Esophagus (tissue), 2 donors: Measurements from ENCODE around the gene TXNRD3. TPM values are rescaled to one million over a fixed set of nuclear protein-coding genes. Genes with fewer than 3 reads are reported as not detected.

Source experiments
- H3K27ac ChIP-seq, 2 donors: one replicate each; pipeline ENCODE4 v1.5.1; 2013; ENCODE audit warnings: low read depth in 2 of 2, mild to moderate bottlenecking in 2 of 2, inconsistent platforms in 1 of 2, low read length in 1 of 2, moderate library complexity in 1 of 2
- H3K27me3 ChIP-seq, 2 donors: one replicate each; pipeline ENCODE4 v1.6.1; 2013; ENCODE audit warnings: low read length in 2 of 2, control low read depth in 1 of 2, mild to moderate bottlenecking in 1 of 2; ENCODE audit not compliant: insufficient read depth in 2 of 2, control insufficient read depth in 1 of 2
- H3K36me3 ChIP-seq, 2 donors: one replicate each; pipeline ENCODE4 v1.6.1; 2013; ENCODE audit warnings: low read length in 1 of 2; ENCODE audit not compliant: control insufficient read depth in 2 of 2, insufficient read depth in 2 of 2
- H3K4me1 ChIP-seq, 2 donors: one replicate each; pipeline ENCODE4 v1.6.1; 2013; ENCODE audit warnings: low read length in 1 of 2; ENCODE audit not compliant: control insufficient read depth in 2 of 2, insufficient read depth in 2 of 2
- H3K4me3 ChIP-seq, 2 donors: one replicate each; pipeline ENCODE4 v1.5.1; 2013; ENCODE audit warnings: low read length in 2 of 2, mild to moderate bottlenecking in 2 of 2, low read depth in 1 of 2, moderate library complexity in 1 of 2
- H3K9me3 ChIP-seq, 2 donors: one replicate each; pipeline ENCODE4 v1.6.1; 2013; ENCODE audit warnings: mild to moderate bottlenecking in 2 of 2, low read depth in 1 of 2, low read length in 1 of 2, moderate library complexity in 1 of 2; ENCODE audit not compliant: control insufficient read depth in 2 of 2, insufficient read depth in 1 of 2
- WGBS, 2 donors: extraction: QIAGEN DNeasy Blood & Tissue Kit; methylation state at CpG; one replicate each; pipeline ENCODE4 v1.1.7; 2013; 5-methylcytosine and 5-hydroxymethylcytosine counted together
- polyA plus RNA-seq, 2 donors: library from polyadenylated mRNA; stranded (reverse); fragments of 200-250 nt; gene quantifications; one replicate each; pipeline ENCODE4 v1.2.3, GENCODE V29; 2013
- donor health status: healthy with polysubstance abuse.
- donor health status: Bipolar disorder and iron deficiency.

The TXNRD3 gene
- polyA plus RNA-seq, 2 donors = 4.3 to 5.5 TPM

- Histone ChIP-seq H3K27ac (no peak overlapping the region), H3K36me3 (no peaks in the 10 kb centered on the region), H3K4me1 (no peaks in the 10 kb centered on the region), H3K9me3 (no peaks in the 10 kb centered on the region), H3K27me3 (peaks cover 0 to 2% of the 10 kb centered on the region in 2 donors), H3K4me3 (no peak overlapping the region)
- WGBS, 2 donors = 44 to 49% methylated on average over 5 of the region's 5 CpGs
Observed at GRCh38 chr3:126664591-126665214, 9.8 kb upstream of the TXNRD3 start.

GRCh38 chr3:126663750-126664149 lies 8.8 kb upstream of the TXNRD3 start:
- Histone ChIP-seq H3K27me3 (peaks cover 0 to 2% of the 10 kb centered on the region in 2 donors), H3K27ac (no peak overlapping the region), H3K36me3 (no peaks in the 10 kb centered on the region), H3K4me3 (no peak overlapping the region), H3K4me1 (no peaks in the 10 kb centered on the region), H3K9me3 (no peaks in the 10 kb centered on the region)
- WGBS, 2 donors = 89 to 94% methylated on average over 8 of the region's 8 CpGs

GRCh38 chr3:126663257-126663656 lies 8.3 kb upstream of the TXNRD3 start:
- Histone ChIP-seq H3K4me3 (no peak overlapping the region), H3K4me1 (no peaks in the 10 kb centered on the region), H3K36me3 (no peaks in the 10 kb centered on the region), H3K9me3 (no peaks in the 10 kb centered on the region), H3K27me3 (peaks cover 0 to 2% of the 10 kb centered on the region in 2 donors), H3K27ac (no peak overlapping the region)
- 79 to 81% methylated on average over 4 of the region's 4 CpGs for WGBS, 2 donors

- H3K27ac ChIP-seq = no peak overlapping the region
- H3K4me3 ChIP-seq = no peak overlapping the region
- WGBS, 2 donors = 72 to 81% methylated on average over 11 of the region's 11 CpGs
- H3K27me3 ChIP-seq = peaks cover 0 to 2% of the 10 kb centered on the region in 2 donors
- H3K9me3 ChIP-seq = no peaks in the 10 kb centered on the region
- H3K36me3 ChIP-seq = no peaks in the 10 kb centered on the region
- no peaks in the 10 kb centered on the region for H3K4me1 ChIP-seq
Observed at GRCh38 chr3:126661532-126662364, 6.8 kb upstream of the TXNRD3 start.

- no peaks in the 10 kb centered on the region for H3K9me3 ChIP-seq
- no peaks in the 10 kb centered on the region for H3K36me3 ChIP-seq
- H3K27ac ChIP-seq = no peak overlapping the region
- 46 to 48% methylated on average over 19 of the region's 19 CpGs for WGBS, 2 donors
- no peak overlapping the region for H3K4me3 ChIP-seq
- H3K27me3 ChIP-seq = peaks cover 0 to 2% of the 10 kb centered on the region in 2 donors
- no peaks in the 10 kb centered on the region for H3K4me1 ChIP-seq
Observed at GRCh38 chr3:126659915-126660886, 5.3 kb upstream of the TXNRD3 start.

- no peak overlapping the region for H3K27ac ChIP-seq
- H3K36me3 ChIP-seq = no peaks in the 10 kb centered on the region
- no peaks in the 10 kb centered on the region for H3K9me3 ChIP-seq
- H3K27me3 ChIP-seq = peaks cover 0 to 2% of the 10 kb centered on the region in 2 donors
- 86 to 89% methylated on average over 3 of the region's 3 CpGs for WGBS, 2 donors
- no peaks in the 10 kb centered on the region for H3K4me1 ChIP-seq
- no peak overlapping the region for H3K4me3 ChIP-seq
Observed at GRCh38 chr3:126658584-126658983, 3.7 kb upstream of the TXNRD3 start.

- H3K36me3 ChIP-seq = no peaks in the 10 kb centered on the region
- H3K27ac ChIP-seq = no peak overlapping the region
- 71 to 92% methylated on average over 2 of the region's 2 CpGs for WGBS, 2 donors
- no peak overlapping the region for H3K4me3 ChIP-seq
- H3K27me3 ChIP-seq = peaks cover 0 to 2% of the 10 kb centered on the region in 2 donors
- H3K4me1 ChIP-seq = no peaks in the 10 kb centered on the region
- no peaks in the 10 kb centered on the region for H3K9me3 ChIP-seq
Observed at GRCh38 chr3:126657901-126658300, 3.0 kb upstream of the TXNRD3 start.

- Histone ChIP-seq H3K4me3 (no peak overlapping the region), H3K27me3 (peaks cover 0 to 2% of the 10 kb centered on the region in 2 donors), H3K27ac (no peak overlapping the region), H3K9me3 (no peaks in the 10 kb centered on the region), H3K36me3 (no peaks in the 10 kb centered on the region), H3K4me1 (no peaks in the 10 kb centered on the region)
- 71 to 80% methylated on average over 8 of the region's 8 CpGs for WGBS, 2 donors
Observed at GRCh38 chr3:126656371-126657134, 1.6 kb upstream of the TXNRD3 start.

- Histone ChIP-seq H3K9me3 (no peaks in the 10 kb centered on the region), H3K27me3 (no peaks in the 10 kb centered on the region), H3K4me3 (no peak overlapping the region), H3K4me1 (no peaks in the 10 kb centered on the region), H3K27ac (no peak overlapping the region), H3K36me3 (no peaks in the 10 kb centered on the region)
- WGBS, 2 donors = 89 to 94% methylated on average over 11 of the region's 11 CpGs
Observed at GRCh38 chr3:126655887-126656286, 963 bp upstream of the TXNRD3 start.
